ENCODE results near the gene PITPNM3.
"Not testable (repeated sequence)": the region's sequence is repeated elsewhere in the genome, so short reads cannot be mapped to it uniquely, and the experiment has no call there.

The PITPNM3 gene
- 0.11 to 7.3 (median 0.29) reads per million in 17 experiments for total RNA-seq

DNA sequence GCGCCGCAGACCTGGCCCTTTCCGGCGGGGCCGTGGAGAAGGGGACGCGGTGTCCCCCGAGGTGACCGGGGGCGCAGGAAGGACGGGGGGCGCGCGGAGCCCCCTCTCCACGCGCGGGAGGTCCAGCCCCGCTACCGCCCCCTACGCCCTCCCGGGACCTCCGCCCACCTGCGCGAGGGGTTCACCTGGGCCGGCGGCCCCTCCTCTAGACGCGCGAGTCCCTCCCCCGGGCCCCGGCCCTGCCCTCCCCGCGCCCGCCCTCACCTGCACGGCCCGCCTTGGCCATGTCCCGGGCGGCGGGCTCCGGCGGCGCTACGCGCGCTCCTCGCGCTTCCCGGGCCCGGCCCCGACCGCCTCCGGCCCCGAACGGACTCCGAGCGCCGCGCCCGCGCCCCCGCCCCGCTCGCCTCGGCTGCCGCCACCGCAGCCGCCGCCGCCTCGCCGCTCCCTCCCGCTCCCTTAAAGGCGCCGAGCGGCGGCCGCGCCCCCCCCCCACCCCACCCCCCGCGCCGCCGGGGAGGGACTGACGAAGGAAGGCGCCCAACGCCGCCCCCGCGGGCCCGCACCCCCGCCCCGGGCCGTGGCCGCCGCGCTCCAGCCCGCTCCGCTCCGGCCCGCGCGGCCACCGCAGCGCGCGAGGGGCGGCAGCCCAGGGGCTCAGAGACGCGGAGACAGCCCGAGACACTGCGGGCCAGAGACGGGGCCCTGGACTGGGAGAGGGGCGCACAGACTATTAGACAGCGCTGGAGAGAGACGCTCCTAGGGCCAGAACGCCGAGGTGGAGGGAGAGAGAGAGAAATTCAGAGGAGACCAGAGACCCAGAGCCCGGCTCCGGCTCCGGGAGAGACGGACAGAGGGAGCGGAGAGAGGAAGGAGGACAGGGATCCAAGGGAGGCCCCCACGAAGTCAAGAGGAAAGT is at the start of gene PITPNM3:
PITPNM3 (minus strand) TSS at position 435 of the 919 bp plus-strand sequence; CDS start at position 286, 149 bp downstream.
- DNase-seq, result peak in 2 of 4 experiments; percentile 18 to 32

DNA sequence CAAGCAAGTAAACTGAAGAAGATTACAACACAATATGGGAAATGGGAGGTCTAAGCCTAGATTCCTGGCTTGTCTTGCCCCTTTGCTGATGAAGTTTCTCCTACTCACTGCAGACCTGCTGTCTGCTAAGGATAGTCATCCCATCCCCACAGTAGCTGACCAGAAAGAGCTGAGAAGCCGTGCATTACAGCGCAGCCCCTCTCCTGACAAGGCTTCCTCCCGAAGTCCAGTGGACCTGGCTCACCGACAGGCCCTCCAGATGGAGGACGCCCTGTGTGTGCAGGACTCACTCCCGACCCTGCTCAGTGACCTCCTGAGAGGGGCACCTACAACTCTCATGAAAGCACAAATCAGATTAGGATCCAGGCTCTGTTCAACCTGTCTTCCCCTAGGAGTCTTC is 48.8 kb upstream of the PITPNM3 start:
- DNase-seq, result no peak

GRCh38 chr17:6603744-6604325 is 47.5 kb upstream of the PITPNM3 start:
- no peak for DNase-seq

DNA sequence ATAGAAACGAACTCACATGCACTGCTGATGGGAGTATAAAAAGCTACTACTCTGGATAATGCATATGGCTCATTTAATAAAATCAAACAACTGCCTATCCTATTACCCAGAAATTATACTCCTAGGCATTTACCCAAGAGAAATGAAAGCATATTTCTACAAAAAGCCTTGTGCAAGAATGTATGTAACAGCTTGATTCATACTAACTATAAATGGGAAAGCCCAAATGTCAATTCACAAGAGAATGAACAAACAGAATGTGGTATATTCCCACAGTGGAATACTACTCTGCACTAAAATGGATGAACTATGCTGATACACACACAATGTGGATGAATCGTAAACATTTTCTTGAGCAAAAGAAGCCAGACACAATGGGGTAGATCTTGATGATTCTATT is 45.8 kb upstream of the PITPNM3 start:
- DNase-seq, result no peak

- peak; percentile 56 to 91 (median 76) for DNase-seq
Observed at GRCh38 chr17:6599364-6599763, 43.0 kb upstream of the PITPNM3 start.

- no peak for DNase-seq
Observed at GRCh38 chr17:6597727-6598126, 41.4 kb upstream of the PITPNM3 start.

- no peak for DNase-seq
Observed at GRCh38 chr17:6596941-6597340, 40.6 kb upstream of the PITPNM3 start.

- no peak for DNase-seq
Observed at GRCh38 chr17:6596511-6596910, 40.2 kb upstream of the PITPNM3 start.

DNA sequence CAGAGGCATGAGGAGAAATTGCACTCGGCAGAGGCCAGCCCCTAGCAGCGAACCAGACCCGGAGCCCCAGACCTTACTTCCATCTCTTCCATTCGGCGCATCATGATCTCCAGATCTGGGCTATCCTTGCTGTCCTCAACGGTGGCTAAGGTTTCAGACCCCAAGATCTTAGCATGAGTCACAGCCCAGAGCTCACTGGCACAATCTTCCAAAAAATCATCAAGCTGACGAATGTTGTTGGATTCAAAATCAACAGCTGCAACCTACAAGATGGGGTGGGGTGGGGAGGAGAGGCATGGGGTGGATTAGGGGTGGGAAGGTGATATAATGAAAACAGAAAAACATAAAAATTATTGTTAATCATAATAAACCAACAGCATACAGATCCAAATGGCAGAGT is 39.7 kb upstream of the PITPNM3 start:
- no peak for DNase-seq

GRCh38 chr17:6593371-6593770 is 37.0 kb upstream of the PITPNM3 start:
- not testable (repeated sequence) for DNase-seq

DNA sequence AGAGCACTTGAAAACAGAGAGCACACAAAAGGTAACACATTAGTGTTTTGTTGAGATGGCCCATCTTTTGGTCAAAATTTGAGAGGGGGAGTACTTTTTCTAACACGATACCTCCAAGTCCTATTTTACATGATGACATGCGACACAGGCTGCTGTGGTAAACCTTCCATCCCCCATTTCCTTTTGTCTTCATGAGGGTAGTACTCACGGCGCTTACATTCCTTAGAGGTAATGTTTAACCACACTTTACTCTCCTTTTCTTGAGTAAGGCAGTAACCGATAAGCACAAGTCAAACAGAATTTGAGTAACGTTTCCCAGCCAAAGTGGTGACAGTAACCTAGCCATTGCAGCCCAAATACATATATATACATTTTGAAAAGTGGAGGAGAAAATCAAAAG is 35.8 kb upstream of the PITPNM3 start:
- DNase-seq, result no peak

DNA sequence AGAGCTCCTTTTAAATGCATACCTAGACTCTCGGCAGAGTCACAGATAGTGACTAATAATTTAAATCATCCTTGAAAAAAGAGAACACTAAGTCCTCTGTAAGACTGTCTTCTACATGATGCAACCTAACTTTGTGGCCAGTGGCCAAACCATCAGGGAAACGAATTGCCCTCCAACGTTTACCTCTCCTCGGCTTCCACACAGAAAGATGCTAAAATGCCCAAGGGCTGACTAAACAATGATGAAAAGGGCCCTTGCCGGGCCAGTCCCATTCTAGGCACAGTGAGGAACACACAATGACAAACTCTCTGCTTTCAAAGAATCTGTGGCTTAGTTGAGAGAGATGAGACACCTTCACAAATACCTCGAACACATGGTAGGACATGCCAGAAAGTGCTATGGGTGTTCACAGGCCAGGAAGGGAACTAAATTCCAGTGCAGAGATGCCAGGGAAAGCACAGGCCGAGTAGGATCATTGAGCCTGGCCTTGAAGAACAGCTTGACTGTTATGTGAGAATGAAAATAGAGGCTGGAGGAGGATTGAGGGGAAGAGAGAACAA is 35.3 kb upstream of the PITPNM3 start:
- no peak for DNase-seq

GRCh38 chr17:6589266-6589946 is 33.1 kb upstream of the PITPNM3 start:
- DNase-seq, result no peak

- DNase-seq, result no peak
Observed at GRCh38 chr17:6588165-6588564, 31.8 kb upstream of the PITPNM3 start.

DNA sequence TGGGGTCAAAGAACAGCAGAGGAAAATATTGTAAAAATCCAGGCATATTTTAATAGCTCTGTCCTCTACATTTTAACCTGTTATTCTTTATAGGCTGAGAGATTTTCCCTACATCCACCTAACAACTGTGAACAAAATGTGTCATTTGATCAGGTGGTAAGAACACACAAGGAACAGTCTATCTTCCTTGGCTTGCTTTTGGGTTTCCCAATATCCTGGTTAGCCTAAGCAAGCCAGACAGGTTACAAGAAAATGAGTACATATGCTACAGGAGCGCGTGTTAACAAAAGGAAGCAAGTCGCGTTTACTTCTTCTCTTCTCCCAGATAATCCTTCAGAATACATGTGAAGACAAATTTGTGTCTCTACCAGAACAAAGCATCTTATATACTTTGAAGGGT is 31.0 kb upstream of the PITPNM3 start:
- DNase-seq, result no peak

- no peak for DNase-seq
Observed at GRCh38 chr17:6583411-6583810, 27.1 kb upstream of the PITPNM3 start.

GRCh38 chr17:6580625-6581024 is 24.3 kb upstream of the PITPNM3 start:
- no peak for DNase-seq

GRCh38 chr17:6578491-6578890 is 22.1 kb upstream of the PITPNM3 start:
- no peak for DNase-seq

GRCh38 chr17:6577686-6578263 is 21.4 kb upstream of the PITPNM3 start:
- no peak for DNase-seq

DNA sequence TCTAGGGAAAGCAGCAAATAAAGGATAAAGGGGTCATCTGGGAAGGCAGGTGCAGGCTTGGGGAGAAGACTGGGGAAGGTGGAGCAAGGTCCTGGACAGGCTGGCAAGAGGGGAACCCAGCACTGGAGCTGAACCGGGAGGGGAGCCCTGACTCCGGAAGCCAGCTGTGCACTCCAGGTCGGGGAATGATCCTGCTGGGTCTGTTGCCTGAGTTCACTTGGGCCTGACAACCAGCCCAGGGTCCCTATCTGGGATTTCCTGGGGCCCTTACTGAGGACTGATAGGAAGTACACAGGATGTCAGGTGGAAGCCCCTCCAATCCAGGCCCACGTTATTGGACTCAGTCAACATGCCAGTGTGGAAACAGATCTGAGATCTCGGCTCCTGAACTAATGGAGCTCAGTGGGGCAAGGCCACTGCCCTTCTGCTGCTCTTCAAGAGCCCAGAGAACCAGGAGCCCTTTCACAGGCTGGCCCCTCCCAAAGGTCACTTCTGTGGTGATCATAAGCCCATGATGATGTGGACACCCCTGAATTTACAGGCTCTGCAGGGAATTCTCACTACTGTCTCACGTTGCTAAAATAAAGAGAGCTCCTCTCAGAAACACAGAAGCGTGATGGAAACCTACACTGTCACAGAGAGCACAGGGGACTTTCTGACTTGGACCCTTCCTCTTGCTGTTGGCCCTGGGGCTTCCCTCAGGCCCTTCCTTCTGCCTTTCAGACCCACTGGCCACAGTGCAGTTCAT is 19.9 kb upstream of the PITPNM3 start:
- no peak for DNase-seq

DNA sequence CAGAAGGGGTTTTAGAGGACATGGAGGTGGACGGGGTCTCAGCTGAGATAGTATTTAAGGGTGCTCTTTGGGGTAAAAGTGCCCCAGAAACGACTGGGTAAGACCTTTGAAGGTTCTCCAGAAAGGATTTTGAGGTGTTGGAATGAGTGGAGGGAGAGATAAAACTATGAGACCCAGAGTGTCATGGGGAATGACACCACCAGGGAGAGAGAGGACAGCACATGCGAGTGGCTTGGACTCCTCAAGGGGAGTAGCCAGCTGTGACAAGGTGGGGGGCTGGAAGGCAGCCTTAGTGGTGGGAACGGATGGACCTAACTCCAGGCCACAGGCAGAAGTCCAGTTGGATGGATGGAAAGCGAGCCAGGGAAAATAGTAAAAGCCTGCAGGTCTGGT is 19.2 kb upstream of the PITPNM3 start:
- DNase-seq, result no peak
